Measurements from ENCODE around the gene PATL1. TPM values are rescaled to one million over a fixed set of nuclear protein-coding genes. Genes with fewer than 3 reads are reported as not detected.

Gene PATL1
- total RNA-seq, 4 donors from 2014 or later, result 17.4 to 21.7 (median 18.5) TPM

- WGBS, 2 donors, result 89 to 95% methylated on average over 7 of the region's 7 CpGs
- no peak for DNase-seq (ENCODE audit: low spot score in 2 of 2)
- intact Hi-C loops (cut with DNase I; ENCODE audit: low total_unique reads), result no loop called here
- TF ChIP-seq POLR2A (IDR thresholded peaks at IDR 0.05), result no peak
- H3K4me3 ChIP-seq (ENCODE audit: low read depth, poor library complexity, severe bottlenecking), result no peak overlapping the region
These were observed 58.5 kb downstream of the PATL1 start for GRCh38 chr11:59610289-59610688.

GRCh38 chr11:59607703-59608454 is 61.0 kb downstream of the PATL1 start:
- DNase-seq (ENCODE audit: low spot score in 2 of 2), result no peak
- intact Hi-C loops (cut with DNase I; ENCODE audit: low total_unique reads), result no loop called here
- TF ChIP-seq CTCF (IDR thresholded peaks at IDR 0.05) (no peak), POLR2A (IDR thresholded peaks at IDR 0.05) (no peak)
- H3K4me3 ChIP-seq (ENCODE audit: low read depth, poor library complexity, severe bottlenecking), result no peak overlapping the region
- 95 to 97% methylated on average over 6 of the region's 6 CpGs for WGBS, 2 donors

GRCh38 chr11:59602432-59602831 is 66.4 kb downstream of the PATL1 start:
- no peak overlapping the region for H3K4me3 ChIP-seq (ENCODE audit: low read depth, poor library complexity, severe bottlenecking)
- TF ChIP-seq POLR2A (IDR thresholded peaks at IDR 0.05), result no peak
- TF ChIP-seq CTCF (IDR thresholded peaks at IDR 0.05), result no peak
- WGBS, 2 donors, result 91 to 92% methylated on average over 6 of the region's 6 CpGs
- no peak for DNase-seq (ENCODE audit: low spot score in 2 of 2)
- intact Hi-C loops (cut with DNase I; ENCODE audit: low total_unique reads), result no loop called here

- H3K4me3 ChIP-seq (ENCODE audit: low read depth, poor library complexity, severe bottlenecking), result no peak overlapping the region
- TF ChIP-seq CTCF (IDR thresholded peaks at IDR 0.05) (no peak), POLR2A (IDR thresholded peaks at IDR 0.05) (no peak)
- WGBS, 2 donors, result 70 to 89% methylated on average over 4 of the region's 4 CpGs
- intact Hi-C loops (cut with DNase I; ENCODE audit: low total_unique reads), result no loop called here
- no peak for DNase-seq (ENCODE audit: low spot score in 2 of 2)
These were observed 67.0 kb downstream of the PATL1 start for GRCh38 chr11:59601788-59602187.

GRCh38 chr11:59600636-59601035 is 68.2 kb downstream of the PATL1 start:
- TF ChIP-seq POLR2A (IDR thresholded peaks at IDR 0.05) (no peak), CTCF (IDR thresholded peaks at IDR 0.05) (no peak)
- intact Hi-C loops (cut with DNase I; ENCODE audit: low total_unique reads), result no loop called here
- DNase-seq (ENCODE audit: low spot score in 2 of 2), result no peak
- 84 to 89% methylated on average over 4 of the region's 4 CpGs for WGBS, 2 donors
- no peak overlapping the region for H3K4me3 ChIP-seq (ENCODE audit: low read depth, poor library complexity, severe bottlenecking)

- TF ChIP-seq POLR2A (IDR thresholded peaks at IDR 0.05) (no peak), CTCF (IDR thresholded peaks at IDR 0.05) (no peak)
- no peak for DNase-seq (ENCODE audit: low spot score in 2 of 2)
- intact Hi-C loops (cut with DNase I; ENCODE audit: low total_unique reads), result no loop called here
- H3K4me3 ChIP-seq (ENCODE audit: low read depth, poor library complexity, severe bottlenecking), result no peak overlapping the region
- WGBS, 2 donors, result 92 to 94% methylated on average over 2 of the region's 2 CpGs
These were observed 68.6 kb downstream of the PATL1 start for GRCh38 chr11:59600234-59600633.
